Astrocyte (in vitro differentiated cells and primary cell): ENCODE measurements around the gene SNPH. TPM values are rescaled to one million over a fixed set of nuclear protein-coding genes. Genes with fewer than 3 reads are reported as not detected.

Source experiments
- DNase-seq: peaks from one replicate; pipeline ENCODE4 v3.0.0-alpha.2; 2010; ENCODE audit warnings: low read depth
- FAIRE-seq: peaks from 2 replicates; lab custom pipeline; 2011; peaks lifted over from hg19 to GRCh38; lab: Jason Lieb, UNC
- H2AFZ ChIP-seq: 2 replicates; pipeline ENCODE4 v1.6.0; 2012; ENCODE audit warnings: low read depth, low read length, inconsistent platforms
- H3K27ac ChIP-seq: 2 replicates; pipeline ENCODE4 v1.5.1; 2011; ENCODE audit warnings: low read depth, low read length, inconsistent platforms
- H3K27me3 ChIP-seq: 2 replicates; pipeline ENCODE4 v1.6.0; 2011; ENCODE audit warnings: low read length, inconsistent platforms; ENCODE audit not compliant: insufficient read depth
- H3K36me3 ChIP-seq: 2 replicates; pipeline ENCODE4 v1.5.1; 2011; ENCODE audit warnings: low read length, inconsistent platforms; ENCODE audit not compliant: insufficient read depth
- H3K4me1 ChIP-seq: 2 replicates; pipeline ENCODE4 v1.5.1; 2011; ENCODE audit warnings: low read length, inconsistent platforms; ENCODE audit not compliant: insufficient read depth
- H3K4me2 ChIP-seq: 2 replicates; pipeline ENCODE4 v1.6.0; 2012; ENCODE audit warnings: low read length, inconsistent platforms
- H3K4me3 ChIP-seq: 2 replicates; pipeline ENCODE4 v1.5.1; 2011; ENCODE audit warnings: low read depth, mild to moderate bottlenecking, low read length, inconsistent platforms; ENCODE audit not compliant: insufficient read depth
- H3K79me2 ChIP-seq: 2 replicates; pipeline ENCODE4 v1.6.0; 2012; ENCODE audit warnings: mild to moderate bottlenecking, low read length, inconsistent platforms; ENCODE audit not compliant: insufficient read depth
- H3K9ac ChIP-seq: 2 replicates; pipeline ENCODE4 v1.6.0; 2012; ENCODE audit warnings: mild to moderate bottlenecking, low read length, inconsistent platforms
- H3K9me3 ChIP-seq: 2 replicates; pipeline ENCODE4 v1.5.1; 2012; ENCODE audit warnings: low read depth, mild to moderate bottlenecking, low read length, inconsistent platforms; ENCODE audit not compliant: insufficient read depth
- H4K20me1 ChIP-seq: 2 replicates; pipeline ENCODE4 v1.6.0; 2012; ENCODE audit warnings: low read length, inconsistent platforms; ENCODE audit not compliant: insufficient read depth
- H3K27ac Mint-ChIP-seq: one replicate; pipeline ENCODE4 v1.8.0; 2021; ENCODE audit warnings: mild to moderate bottlenecking, mixed read lengths; ENCODE audit not compliant: unreplicated experiment
- H3K27me3 Mint-ChIP-seq: one replicate; pipeline ENCODE4 v1.8.0; 2021; ENCODE audit warnings: low read depth, mixed read lengths; ENCODE audit not compliant: unreplicated experiment
- H3K36me3 Mint-ChIP-seq: one replicate; pipeline ENCODE4 v1.8.0; 2021; ENCODE audit warnings: low read depth, mixed read lengths; ENCODE audit not compliant: unreplicated experiment
- H3K4me1 Mint-ChIP-seq: one replicate; pipeline ENCODE4 v1.8.0; 2021; ENCODE audit warnings: low read depth, mixed read lengths; ENCODE audit not compliant: unreplicated experiment
- H3K4me3 Mint-ChIP-seq: one replicate; pipeline ENCODE4 v1.8.0; 2021; ENCODE audit warnings: mild to moderate bottlenecking, moderate library complexity, mixed read lengths; ENCODE audit not compliant: unreplicated experiment
- H3K9me3 Mint-ChIP-seq: one replicate; pipeline ENCODE4 v1.8.0; 2021; ENCODE audit warnings: mild to moderate bottlenecking, mixed read lengths; ENCODE audit not compliant: unreplicated experiment
- EZH2 ChIP-seq: IDR thresholded peaks from 2 replicates; pipeline ENCODE4 v1.6.1; 2012; ENCODE audit warnings: mild to moderate bottlenecking, low read length, inconsistent platforms; ENCODE audit not compliant: insufficient read depth
- total RNA-seq: library from RNA; stranded (reverse); gene quantifications from 2 replicates; pipeline ENCODE4 v1.2.1, GENCODE V29; 2021
- TF ChIP-seq, protein P1 (sequence below): IDR thresholded peaks from 2 replicates; pipeline ENCODE4 v1.5.1; 2011; ENCODE audit warnings: low read depth, mild to moderate bottlenecking, inconsistent platforms, low read length, moderate library complexity; ENCODE audit not compliant: insufficient read depth

The SNPH gene
- total RNA-seq, 1 donor from 2014 or later: 7.9 TPM

DNA sequence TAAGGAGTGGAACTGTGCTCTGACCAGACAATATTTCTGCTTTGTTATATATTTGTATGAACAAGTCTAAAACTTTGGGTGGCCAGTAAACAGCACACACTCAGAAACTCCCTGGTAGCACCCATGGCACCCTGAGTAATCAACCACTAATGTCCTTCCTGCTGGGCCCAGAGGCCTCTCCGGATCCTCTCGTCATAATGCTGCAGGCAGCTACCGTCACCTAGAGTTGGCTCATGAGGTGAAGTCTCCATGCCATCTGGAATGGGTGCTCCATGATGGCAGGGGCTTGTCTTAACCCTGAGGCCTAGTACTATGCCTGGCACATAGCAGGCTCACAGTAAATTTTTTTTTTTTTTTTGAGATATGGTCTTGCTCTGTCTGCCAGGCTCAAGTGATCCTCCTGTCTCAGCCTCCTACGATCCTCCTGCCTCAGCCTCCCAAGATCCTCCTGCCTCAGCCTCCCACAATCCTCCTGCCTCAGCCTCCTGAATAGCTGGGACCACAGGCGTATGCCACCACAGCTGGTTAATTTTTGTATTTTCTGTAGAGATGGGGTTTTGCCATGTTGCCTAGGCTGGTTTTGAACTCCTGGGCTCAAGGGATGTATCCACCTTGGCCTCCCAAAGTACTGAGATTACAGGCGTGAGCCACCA, 65.8 kb downstream of the SNPH start:
- H3K27me3 ChIP-seq: no peaks in the 10 kb centered on the region
- no peak overlapping the region for H3K4me2 ChIP-seq
- H3K36me3 ChIP-seq: no peaks in the 10 kb centered on the region
- H3K4me1 ChIP-seq: peaks cover 19% of the 10 kb centered on the region
- no peaks in the 10 kb centered on the region for H3K9me3 ChIP-seq
- H3K4me3 Mint-ChIP-seq: no peak overlapping the region
- H3K27ac Mint-ChIP-seq: no peak overlapping the region
- H3K9ac ChIP-seq: no peak overlapping the region
- TF ChIP-seq EZH2: no peak
- TF ChIP-seq, protein P1, sequence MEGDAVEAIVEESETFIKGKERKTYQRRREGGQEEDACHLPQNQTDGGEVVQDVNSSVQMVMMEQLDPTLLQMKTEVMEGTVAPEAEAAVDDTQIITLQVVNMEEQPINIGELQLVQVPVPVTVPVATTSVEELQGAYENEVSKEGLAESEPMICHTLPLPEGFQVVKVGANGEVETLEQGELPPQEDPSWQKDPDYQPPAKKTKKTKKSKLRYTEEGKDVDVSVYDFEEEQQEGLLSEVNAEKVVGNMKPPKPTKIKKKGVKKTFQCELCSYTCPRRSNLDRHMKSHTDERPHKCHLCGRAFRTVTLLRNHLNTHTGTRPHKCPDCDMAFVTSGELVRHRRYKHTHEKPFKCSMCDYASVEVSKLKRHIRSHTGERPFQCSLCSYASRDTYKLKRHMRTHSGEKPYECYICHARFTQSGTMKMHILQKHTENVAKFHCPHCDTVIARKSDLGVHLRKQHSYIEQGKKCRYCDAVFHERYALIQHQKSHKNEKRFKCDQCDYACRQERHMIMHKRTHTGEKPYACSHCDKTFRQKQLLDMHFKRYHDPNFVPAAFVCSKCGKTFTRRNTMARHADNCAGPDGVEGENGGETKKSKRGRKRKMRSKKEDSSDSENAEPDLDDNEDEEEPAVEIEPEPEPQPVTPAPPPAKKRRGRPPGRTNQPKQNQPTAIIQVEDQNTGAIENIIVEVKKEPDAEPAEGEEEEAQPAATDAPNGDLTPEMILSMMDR: no peak
- H4K20me1 ChIP-seq: peaks cover 72% of the 10 kb centered on the region
- FAIRE-seq (no peak), DNase-seq (no peak)
- no peaks in the 10 kb centered on the region for H3K9me3 Mint-ChIP-seq
- H3K36me3 Mint-ChIP-seq: peaks cover 9% of the 10 kb centered on the region
- peaks cover 11% of the 10 kb centered on the region for H3K4me1 Mint-ChIP-seq
- H3K4me3 ChIP-seq: no peak overlapping the region
- no peak overlapping the region for H2AFZ ChIP-seq
- no peaks in the 10 kb centered on the region for H3K27me3 Mint-ChIP-seq
- H3K27ac ChIP-seq: no peak overlapping the region
- H3K79me2 ChIP-seq: peaks cover 58% of the 10 kb centered on the region

DNA sequence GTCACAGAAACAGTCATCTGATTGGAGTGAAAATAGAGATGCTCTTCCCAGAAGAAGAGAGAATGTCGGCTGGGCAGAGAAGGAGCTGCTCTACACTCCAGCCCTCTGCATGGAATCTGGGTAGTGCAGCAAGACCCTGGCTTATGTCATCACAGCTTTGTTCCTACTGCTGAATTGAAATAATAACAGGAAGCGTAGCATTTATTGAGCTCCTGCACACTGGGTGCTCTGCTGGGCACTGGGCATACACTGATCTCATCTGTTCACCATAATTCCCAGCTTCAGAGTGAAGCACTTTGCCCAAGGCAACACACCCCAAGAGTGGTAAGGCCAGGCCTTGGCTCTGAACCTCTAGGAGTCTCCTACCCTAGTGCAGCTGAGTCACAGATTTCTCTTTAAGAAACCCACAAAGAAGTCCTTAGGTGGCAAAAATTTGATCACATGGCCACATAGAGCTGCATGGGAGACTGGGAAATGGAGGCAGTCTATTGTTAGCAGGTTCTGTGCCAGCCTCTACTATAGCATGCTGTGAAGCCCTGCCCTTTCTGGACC, 66.7 kb downstream of the SNPH start:
- Mint-ChIP-seq H3K9me3 (no peaks in the 10 kb centered on the region), H3K4me1 (peaks cover 3% of the 10 kb centered on the region), H3K27ac (no peak overlapping the region), H3K27me3 (no peaks in the 10 kb centered on the region), H3K4me3 (no peak overlapping the region), H3K36me3 (peaks cover 8% of the 10 kb centered on the region)
- H3K79me2 ChIP-seq: peaks cover 50% of the 10 kb centered on the region
- H2AFZ ChIP-seq: no peak overlapping the region
- DNase-seq (no peak), FAIRE-seq (no peak)
- H3K9me3 ChIP-seq: no peaks in the 10 kb centered on the region
- H4K20me1 ChIP-seq: peaks cover 68% of the 10 kb centered on the region
- H3K4me2 ChIP-seq: no peak overlapping the region
- no peaks in the 10 kb centered on the region for H3K27me3 ChIP-seq
- TF ChIP-seq, protein P1: no peak
- TF ChIP-seq EZH2: no peak
- peaks cover 12% of the 10 kb centered on the region for H3K4me1 ChIP-seq
- H3K27ac ChIP-seq: no peak overlapping the region
- no peak overlapping the region for H3K9ac ChIP-seq
- H3K4me3 ChIP-seq: no peak overlapping the region
- H3K36me3 ChIP-seq: no peaks in the 10 kb centered on the region
